Left lung (tissue), 10 donors: ENCODE measurements around the gene HOXA3. TPM values are rescaled to one million over a fixed set of nuclear protein-coding genes. Genes with fewer than 3 reads are reported as not detected.

Source experiments
- ATAC-seq: fragments of 200-7000 bp; cut with Tn5 transposase; one replicate; pipeline ENCODE4 v1.9.1; 2020; ENCODE audit warnings: moderate library complexity
- DNase-seq, 4 donors: peaks; one replicate each; pipeline ENCODE4 v3.0.0-alpha.2; 2013 to 2020
- H3K27ac ChIP-seq, 2 donors: fragments of 200-600 bp; sonication (generic) in 1 of 2; one replicate each; pipeline versions ENCODE4 v1.5.0 to v1.8.0; 2020 to 2021
- H3K27me3 ChIP-seq, 2 donors: fragments of 200-600 bp; sonication (generic) in 1 of 2; one replicate each; pipeline versions ENCODE4 v1.5.0 to v1.8.0; 2020 to 2021
- H3K36me3 ChIP-seq, 2 donors: fragments of 200-600 bp; sonication (generic) in 1 of 2; one replicate each; pipeline versions ENCODE4 v1.5.0 to v1.8.0; 2020 to 2021
- H3K4me1 ChIP-seq, 2 donors: fragments of 200-600 bp; one replicate each; pipeline ENCODE4 v1.8.0; 2021
- H3K4me3 ChIP-seq, 2 donors: fragments of 200-600 bp; sonication (generic) in 1 of 2; one replicate each; pipeline versions ENCODE4 v1.5.0 to v1.8.0; 2020 to 2021; ENCODE audit warnings: mild to moderate bottlenecking in 1 of 2
- H3K9me3 ChIP-seq, 2 donors: fragments of 200-600 bp; sonication (generic) in 1 of 2; one replicate each; pipeline versions ENCODE4 v1.5.0 to v1.8.0; 2020 to 2021
- intact Hi-C, 2 donors: fragments of 100-400 bp; cut with DNase I; formaldehyde crosslinking; loops; one replicate each; pipeline versions ENCODE4 v1.11.2 to v1.14.2; 2022
- polyA plus RNA-seq, 6 donors: library from polyadenylated mRNA; unstranded; fragments of 120-200 nt; gene quantifications; one replicate each; pipeline ENCODE4 v1.2.1, GENCODE V29; 2013; ENCODE audit not compliant: insufficient read length in 6 of 6
- total RNA-seq, 2 donors: library from RNA; stranded (reverse); fragmentation: NEBNext Ultra II Directional; extraction: Animal tissue kit (Norgen Biotek cat#: 25700); gene quantifications; one replicate each; pipeline ENCODE4 v1.2.1, GENCODE V29; 2021
- TF ChIP-seq, protein P1 (sequence below), 2 donors: fragments of 200-600 bp; sonication (generic) in 1 of 2; IDR thresholded peaks; one replicate each; pipeline versions ENCODE4 v1.5.0 to v1.8.0; 2021; ENCODE audit warnings: antibody characterized with exemption in 2 of 2
- donor health status: DM: no; HTN: yes; CAD: no.
- donor health status: DM: no; HTN: no; CAD: no.

Gene HOXA3
- total and polyA plus RNA-seq, 8 donors: 5.7 to 49.6 (median 39.6) TPM

DNA sequence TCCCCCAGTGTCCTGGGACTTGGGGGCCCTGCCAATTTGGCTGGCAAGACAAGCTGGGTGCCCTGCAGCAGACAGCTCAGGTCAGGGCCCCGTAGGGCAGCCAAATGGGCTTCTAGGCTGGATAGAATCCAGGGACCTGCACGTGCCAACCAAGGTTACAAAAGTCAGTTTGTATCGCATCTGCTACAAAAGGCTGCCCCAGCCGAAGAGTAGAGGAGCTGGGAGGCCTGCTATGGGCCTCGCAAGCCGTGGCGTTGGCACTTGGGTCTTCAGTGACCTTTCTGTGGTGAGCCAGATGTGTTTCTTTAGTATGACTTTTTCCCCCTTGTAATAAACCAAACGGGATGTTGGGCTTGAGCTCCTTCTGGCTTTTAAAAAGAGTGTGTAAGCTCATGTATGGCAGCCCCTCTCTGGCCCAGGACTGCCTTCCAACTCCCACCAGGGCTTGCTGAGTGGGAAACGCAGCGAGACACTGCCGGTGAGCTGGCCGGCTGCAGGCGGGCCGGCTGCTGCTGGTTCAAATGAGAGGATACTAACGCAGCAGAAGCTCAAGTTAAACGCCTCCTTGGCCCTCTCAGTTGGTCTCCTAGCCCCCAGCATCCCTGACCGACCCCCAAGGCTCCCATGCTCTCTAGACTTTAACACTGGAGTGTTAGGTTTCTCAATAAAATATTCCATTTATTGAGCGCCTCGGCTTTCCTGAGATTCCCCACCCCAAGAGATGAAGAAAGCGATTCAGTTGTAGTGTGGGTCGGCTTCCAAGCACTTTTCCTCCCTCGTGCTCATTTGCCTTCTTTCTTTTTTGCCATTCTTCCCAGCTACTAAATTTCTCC is 24.8 kb upstream of the HOXA3 start:
- ATAC-seq: no peak
- Histone ChIP-seq H3K36me3 (no peaks in the 10 kb centered on the region), H3K27ac (no peak overlapping the region), H3K4me1 (peaks cover 8 to 36% of the 10 kb centered on the region in 2 donors), H3K4me3 (no peak overlapping the region), H3K9me3 (no peaks in the 10 kb centered on the region), H3K27me3 (peaks cover 99 to 100% of the 10 kb centered on the region in 2 donors)
- peak in 1 of 4 donors; percentile 19 for DNase-seq
- intact Hi-C loops: no loop called here
- TF ChIP-seq, protein P1, sequence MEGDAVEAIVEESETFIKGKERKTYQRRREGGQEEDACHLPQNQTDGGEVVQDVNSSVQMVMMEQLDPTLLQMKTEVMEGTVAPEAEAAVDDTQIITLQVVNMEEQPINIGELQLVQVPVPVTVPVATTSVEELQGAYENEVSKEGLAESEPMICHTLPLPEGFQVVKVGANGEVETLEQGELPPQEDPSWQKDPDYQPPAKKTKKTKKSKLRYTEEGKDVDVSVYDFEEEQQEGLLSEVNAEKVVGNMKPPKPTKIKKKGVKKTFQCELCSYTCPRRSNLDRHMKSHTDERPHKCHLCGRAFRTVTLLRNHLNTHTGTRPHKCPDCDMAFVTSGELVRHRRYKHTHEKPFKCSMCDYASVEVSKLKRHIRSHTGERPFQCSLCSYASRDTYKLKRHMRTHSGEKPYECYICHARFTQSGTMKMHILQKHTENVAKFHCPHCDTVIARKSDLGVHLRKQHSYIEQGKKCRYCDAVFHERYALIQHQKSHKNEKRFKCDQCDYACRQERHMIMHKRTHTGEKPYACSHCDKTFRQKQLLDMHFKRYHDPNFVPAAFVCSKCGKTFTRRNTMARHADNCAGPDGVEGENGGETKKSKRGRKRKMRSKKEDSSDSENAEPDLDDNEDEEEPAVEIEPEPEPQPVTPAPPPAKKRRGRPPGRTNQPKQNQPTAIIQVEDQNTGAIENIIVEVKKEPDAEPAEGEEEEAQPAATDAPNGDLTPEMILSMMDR (IDR thresholded peaks at IDR 0.05): no peak

DNA sequence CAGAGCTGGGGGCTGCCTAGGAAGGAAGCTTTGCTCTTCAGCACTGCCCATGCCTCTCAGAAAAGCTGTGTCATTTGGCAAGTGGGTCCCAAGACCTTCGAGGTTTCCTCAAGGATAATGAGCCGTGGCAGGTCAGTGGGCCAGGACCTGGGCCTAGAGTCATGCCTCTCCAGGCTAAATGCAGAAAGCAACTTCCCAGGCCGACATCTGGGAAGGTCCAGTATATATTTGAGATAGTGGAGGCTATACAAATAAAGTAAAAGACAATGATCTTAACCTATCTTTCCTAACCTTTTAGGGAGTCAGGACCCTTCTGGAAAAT is 24.1 kb upstream of the HOXA3 start:
- H3K4me1 ChIP-seq: peaks cover 8 to 43% of the 10 kb centered on the region in 2 donors
- TF ChIP-seq, protein P1 (IDR thresholded peaks at IDR 0.05): no peak
- no peak overlapping the region for H3K4me3 ChIP-seq
- no peak overlapping the region for H3K27ac ChIP-seq
- H3K9me3 ChIP-seq: no peaks in the 10 kb centered on the region
- ATAC-seq (no peak), DNase-seq (peak in 1 of 4 donors; percentile 10)
- intact Hi-C loops: no loop called here
- H3K27me3 ChIP-seq: peaks cover 100% of the 10 kb centered on the region in 2 donors
- no peaks in the 10 kb centered on the region for H3K36me3 ChIP-seq

DNA sequence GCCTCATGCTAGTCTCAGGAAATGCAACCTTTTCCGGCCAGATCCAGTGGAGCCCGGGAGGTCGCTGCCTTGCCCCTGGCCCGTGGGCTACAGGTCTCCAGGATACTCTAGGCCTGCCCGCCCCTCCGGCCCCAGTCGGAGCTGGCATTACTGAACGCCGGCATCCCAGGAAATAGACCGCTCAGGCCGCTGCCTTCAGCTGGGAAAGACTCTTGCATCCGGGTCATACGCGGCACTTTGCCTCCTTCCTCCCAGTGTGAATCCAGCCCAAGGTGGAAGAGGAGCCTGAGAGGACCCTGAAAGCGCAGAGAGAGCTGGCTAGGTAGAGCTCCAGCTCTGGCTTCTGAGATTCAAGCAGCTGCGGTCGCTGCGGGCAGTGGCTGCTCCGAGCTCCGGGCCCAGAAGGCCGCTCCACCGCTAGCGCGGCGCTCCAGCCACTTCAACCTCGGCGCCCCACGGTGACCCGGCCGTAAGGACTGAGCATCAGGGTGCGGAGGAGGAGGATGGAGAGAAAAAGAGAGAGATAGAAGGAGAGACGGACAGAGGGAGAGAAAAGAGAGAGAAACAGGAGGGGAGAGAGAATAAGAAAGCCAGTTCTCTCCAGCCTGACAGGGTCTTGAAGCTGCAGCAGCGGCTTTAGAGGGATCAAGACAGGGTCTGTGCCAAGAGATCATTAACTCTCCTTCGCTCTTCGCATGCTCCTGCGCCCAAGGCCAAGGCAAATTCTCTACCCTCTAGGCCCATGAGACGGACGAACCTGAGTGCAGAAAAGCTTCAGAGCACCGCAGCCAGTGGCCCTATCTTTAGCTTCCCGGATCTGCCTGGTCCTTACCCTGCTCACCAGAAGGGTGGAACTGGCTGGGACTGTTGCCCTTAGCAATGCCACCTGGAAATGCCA is 23.5 kb upstream of the HOXA3 start:
- H3K27me3 ChIP-seq: peaks cover 100% of the 10 kb centered on the region in 2 donors
- intact Hi-C loops: no loop called here
- TF ChIP-seq, protein P1 (IDR thresholded peaks at IDR 0.05): no peak
- peak in 2 of 4 donors; percentile 2 to 21 for DNase-seq
- no peak overlapping the region for H3K27ac ChIP-seq
- H3K4me3 ChIP-seq: no peak overlapping the region
- H3K9me3 ChIP-seq: no peaks in the 10 kb centered on the region
- peaks cover 8 to 43% of the 10 kb centered on the region in 2 donors for H3K4me1 ChIP-seq
- no peak for ATAC-seq
- H3K36me3 ChIP-seq: no peaks in the 10 kb centered on the region

DNA sequence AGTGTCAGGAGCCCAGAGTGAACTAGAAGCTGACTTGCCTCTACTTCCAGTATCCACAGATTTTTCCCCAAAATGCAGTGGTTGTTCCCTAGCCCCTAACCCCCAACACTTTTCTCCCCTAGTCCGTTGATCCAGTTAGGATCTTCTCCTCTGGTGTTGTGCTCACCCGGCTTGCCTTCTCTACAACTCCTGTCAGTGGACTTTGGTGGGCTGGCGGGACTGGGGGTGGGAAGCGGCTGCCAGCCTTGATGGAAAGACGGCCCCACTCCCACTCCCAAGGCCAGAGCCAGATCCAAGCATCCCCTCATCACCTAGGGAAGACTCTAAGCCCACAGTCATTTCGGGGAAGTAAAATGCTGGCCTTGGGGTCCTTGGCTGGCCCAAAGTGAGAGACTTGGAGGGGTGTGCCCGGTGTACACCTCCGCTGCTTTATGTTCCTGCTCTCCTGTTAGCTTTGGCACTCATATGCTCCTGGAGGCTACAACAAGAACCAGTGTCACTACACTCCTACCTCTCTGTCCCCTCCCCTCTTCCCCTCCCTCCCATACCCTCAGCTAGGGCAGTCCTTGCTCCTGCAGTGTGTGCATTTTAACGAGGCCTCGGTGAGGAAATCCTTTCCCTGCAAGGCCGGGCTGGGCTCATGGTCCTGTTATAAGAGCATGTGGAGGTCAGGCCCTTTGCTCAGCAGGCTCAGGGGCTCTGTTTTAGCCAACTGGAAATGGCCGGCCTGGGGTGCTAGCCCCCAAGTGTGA is 22.7 kb upstream of the HOXA3 start:
- H3K4me1 ChIP-seq: peaks cover 6 to 44% of the 10 kb centered on the region in 2 donors
- H3K9me3 ChIP-seq: no peaks in the 10 kb centered on the region
- intact Hi-C loops: no loop called here
- DNase-seq: peak in 1 of 4 donors; percentile 14
- TF ChIP-seq, protein P1 (IDR thresholded peaks at IDR 0.05): no peak
- H3K27ac ChIP-seq: no peak overlapping the region
- H3K4me3 ChIP-seq: no peak overlapping the region
- H3K27me3 ChIP-seq: peaks cover 100% of the 10 kb centered on the region in 2 donors
- no peak for ATAC-seq
- H3K36me3 ChIP-seq: no peaks in the 10 kb centered on the region
